SK-N-MC (cell line): ENCODE measurements around the gene SERPINA1.

Experiments
- EZH2 ChIP-seq: fragments of 200-600 bp; sonication (generic); IDR thresholded peaks from one replicate; pipeline ENCODE4 v1.6.1; 2017; ENCODE audit warnings: antibody characterized with exemption
- FOXP2 ChIP-seq: optimal IDR thresholded peaks from 2 replicates; pipeline ENCODE3; 2011; ENCODE audit warnings: mild to moderate bottlenecking, moderate library complexity; ENCODE audit not compliant: insufficient read depth; ENCODE audit errors: extremely low read length, control extremely low read depth
- POLR2AphosphoS5 ChIP-seq: IDR thresholded peaks from 2 replicates; pipeline ENCODE4 v1.6.1; 2012; ENCODE audit warnings: mild to moderate bottlenecking, low read depth, low read length, borderline replicate concordance

- no peak for TF ChIP-seq POLR2AphosphoS5
- no peak for TF ChIP-seq EZH2
- TF ChIP-seq FOXP2: no peak
Measured at GRCh38 chr14:94382099-94382715, 6.2 kb downstream of the SERPINA1 start.
